BJ (cell line): ENCODE results near the gene SLC25A10. TPM values are rescaled to one million over a fixed set of nuclear protein-coding genes. Genes with fewer than 3 reads are reported as not detected.

ENCODE experiments used
- CTCF ChIA-PET: fragments of 350-600 bp; formaldehyde crosslinking; extraction: SDS; loops from one replicate; lab custom pipeline; 2021; ENCODE audit warnings: antibody characterized with exemption, inconsistent platforms; lab: Yijun Ruan, JAX
- POLR2A ChIA-PET: fragments of 300-600 bp; sonication (Branson Sonifier 250); formaldehyde crosslinking; extraction: SDS; loops from one replicate; lab custom pipeline; 2021; ENCODE audit warnings: antibody characterized with exemption; lab: Charles Lee
- DNase-seq: peaks from one replicate; pipeline ENCODE4 v3.0.0-alpha.2; 2011; ENCODE audit warnings: low read depth
- H3K27me3 ChIP-seq: 2 replicates; pipeline ENCODE4 v1.6.0; 2011; ENCODE audit warnings: low read length; ENCODE audit not compliant: control insufficient read depth, insufficient read depth
- H3K36me3 ChIP-seq: 2 replicates; pipeline ENCODE4 v1.5.1; 2011; ENCODE audit warnings: low read length; ENCODE audit not compliant: control insufficient read depth, insufficient read depth
- H3K4me3 ChIP-seq: 2 replicates; pipeline ENCODE4 v1.5.1; 2011; ENCODE audit warnings: low read depth, mild to moderate bottlenecking, control low read depth, low read length
- polyA plus RNA-seq: library from polyadenylated mRNA; depleted of rRNA; stranded (reverse); fragments of >200 nt; gene quantifications from 2 replicates; pipeline ENCODE4 v1.2.3, GENCODE V29; 2011
- TF ChIP-seq, protein P1 (sequence below): IDR thresholded peaks from 2 replicates; pipeline ENCODE4 v1.5.1; 2011; ENCODE audit warnings: low read depth, mild to moderate bottlenecking, control low read depth, inconsistent platforms, low read length, moderate library complexity; ENCODE audit not compliant: insufficient read depth

Gene SLC25A10
- polyA plus RNA-seq, 1 experiment: 8.4 TPM

- Histone ChIP-seq H3K36me3 (peaks cover 31% of the 10 kb centered on the region), H3K4me3 (peak overlapping the region; percentile 95), H3K27me3 (no peaks in the 10 kb centered on the region)
- POLR2A ChIA-PET: interaction anchor here (0.6 kb wide), 1 partner anchor 24 kb away, joined by 3 read pairs; no protein-coding TSS in a partner anchor
- TF ChIP-seq, protein P1, sequence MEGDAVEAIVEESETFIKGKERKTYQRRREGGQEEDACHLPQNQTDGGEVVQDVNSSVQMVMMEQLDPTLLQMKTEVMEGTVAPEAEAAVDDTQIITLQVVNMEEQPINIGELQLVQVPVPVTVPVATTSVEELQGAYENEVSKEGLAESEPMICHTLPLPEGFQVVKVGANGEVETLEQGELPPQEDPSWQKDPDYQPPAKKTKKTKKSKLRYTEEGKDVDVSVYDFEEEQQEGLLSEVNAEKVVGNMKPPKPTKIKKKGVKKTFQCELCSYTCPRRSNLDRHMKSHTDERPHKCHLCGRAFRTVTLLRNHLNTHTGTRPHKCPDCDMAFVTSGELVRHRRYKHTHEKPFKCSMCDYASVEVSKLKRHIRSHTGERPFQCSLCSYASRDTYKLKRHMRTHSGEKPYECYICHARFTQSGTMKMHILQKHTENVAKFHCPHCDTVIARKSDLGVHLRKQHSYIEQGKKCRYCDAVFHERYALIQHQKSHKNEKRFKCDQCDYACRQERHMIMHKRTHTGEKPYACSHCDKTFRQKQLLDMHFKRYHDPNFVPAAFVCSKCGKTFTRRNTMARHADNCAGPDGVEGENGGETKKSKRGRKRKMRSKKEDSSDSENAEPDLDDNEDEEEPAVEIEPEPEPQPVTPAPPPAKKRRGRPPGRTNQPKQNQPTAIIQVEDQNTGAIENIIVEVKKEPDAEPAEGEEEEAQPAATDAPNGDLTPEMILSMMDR: no peak
- CTCF ChIA-PET: interaction anchor here (0.6 to 1.5 kb wide), 5 partner anchors 11 to 183 kb away, joined by 3 to 4 read pairs (median 3); partner anchors contain the start of gene MRPL12
- no peak for DNase-seq
These were observed 28.9 kb upstream of the SLC25A10 start for GRCh38 chr17:81683208-81683583.

- Histone ChIP-seq H3K36me3 (peaks cover 37% of the 10 kb centered on the region), H3K4me3 (peak within 1 kb of the TSS; percentile 95), H3K27me3 (no peaks in the 10 kb centered on the region)
- ChIA-PET POLR2A (no interaction called here), CTCF (interaction anchor here (0.6 to 1.5 kb wide), 5 partner anchors 10 to 183 kb away, joined by 3 to 4 read pairs (median 3); partner anchors contain the start of gene MRPL12)
- TF ChIP-seq, protein P1: no peak
- DNase-seq: peak; percentile 92
These were observed 28.3 kb upstream of the SLC25A10 start, which contains the start of the genes ARL16 and HGS for GRCh38 chr17:81683584-81684441. ARL16 (minus strand) TSS chr17:81683797; CDS start chr17:81683753, 44 bp downstream. HGS (plus strand) TSS chr17:81684011; CDS start chr17:81684067, 56 bp downstream.

DNA sequence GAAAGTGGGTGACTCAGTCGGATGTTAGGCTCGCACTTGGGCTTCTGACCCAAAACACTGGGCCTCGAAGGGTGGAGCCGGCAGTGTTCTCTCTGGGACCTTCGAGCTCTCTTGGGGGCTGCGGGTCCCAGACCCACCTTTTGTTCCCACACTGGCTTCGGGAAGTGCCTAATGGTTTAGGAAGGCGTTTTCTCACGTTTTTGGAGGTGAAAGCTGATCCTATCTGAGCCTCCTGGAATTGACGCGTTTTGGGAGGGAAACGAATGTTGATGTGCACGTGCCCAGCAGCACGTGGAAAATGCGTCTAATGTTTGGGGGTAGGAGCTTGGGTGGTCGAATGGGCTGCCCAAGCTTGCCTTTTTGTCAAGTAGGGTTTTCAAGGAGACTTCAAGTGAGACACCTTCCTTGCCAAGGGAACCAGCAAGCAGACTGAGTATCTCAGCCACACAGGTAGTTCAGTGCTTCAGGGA, 27.6 kb upstream of the SLC25A10 start:
- TF ChIP-seq, protein P1: no peak
- CTCF ChIA-PET: interaction anchor here (0.8 to 1.5 kb wide), 2 partner anchors 19 to 83 kb away, joined by 3 to 4 read pairs; partner anchors contain the start of gene MRPL12
- POLR2A ChIA-PET: no interaction called here
- peak overlapping the region; percentile 95 for H3K4me3 ChIP-seq
- DNase-seq: no peak
- peaks cover 44% of the 10 kb centered on the region for H3K36me3 ChIP-seq
- H3K27me3 ChIP-seq: no peaks in the 10 kb centered on the region

GRCh38 chr17:81685108-81685507, 27.0 kb upstream of the SLC25A10 start:
- H3K4me3 ChIP-seq: peak overlapping the region; percentile 95
- TF ChIP-seq, protein P1: no peak
- peaks cover 49% of the 10 kb centered on the region for H3K36me3 ChIP-seq
- no peaks in the 10 kb centered on the region for H3K27me3 ChIP-seq
- no peak for DNase-seq
- CTCF ChIA-PET: interaction anchor here (0.8 to 1.0 kb wide), 2 partner anchors 18 to 26 kb away, joined by 3 read pairs; partner anchors contain the start of gene MRPL12
- POLR2A ChIA-PET: interaction anchor here (0.6 kb wide), 1 partner anchor 133 kb away, joined by 4 read pairs; no protein-coding TSS in a partner anchor

GRCh38 chr17:81686614-81687013, 25.5 kb upstream of the SLC25A10 start:
- POLR2A ChIA-PET: no interaction called here
- CTCF ChIA-PET: interaction anchor here (0.6 kb wide), 1 partner anchor 313 kb away, joined by 3 read pairs; no protein-coding TSS in a partner anchor
- Histone ChIP-seq H3K4me3 (no peak overlapping the region), H3K27me3 (no peaks in the 10 kb centered on the region), H3K36me3 (peaks cover 55% of the 10 kb centered on the region)
- DNase-seq: no peak
- TF ChIP-seq, protein P1: no peak
